DND-41 (cell line): ENCODE data around the gene NUMA1.
A peak's percentile ranks its signal among the peaks of the same experiment; 100 is the strongest.

Source experiments
- ATAC-seq: fragments of 200-7000 bp; cut with Tn5 transposase; 3 replicates; pipeline ENCODE4 v1.9.1; 2021; ENCODE audit warnings: low read depth; ENCODE audit not compliant: insufficient read depth
- DNase-seq: peaks from one replicate; pipeline ENCODE4 v3.0.0-alpha.2; 2020
- H2AFZ ChIP-seq: 2 replicates; pipeline ENCODE4 v1.6.0; 2012; ENCODE audit warnings: low read depth, low read length
- H3K27ac ChIP-seq: 2 replicates; pipeline ENCODE4 v1.5.1; 2012; ENCODE audit warnings: low read length, inconsistent platforms
- H3K27me3 ChIP-seq: fragments of 200-600 bp; sonication (generic); 2 replicates; pipeline ENCODE4 v1.6.0; 2012; ENCODE audit warnings: low read length, mild to moderate bottlenecking, inconsistent platforms; ENCODE audit not compliant: insufficient read depth, poor library complexity
- H3K36me3 ChIP-seq: 2 replicates; pipeline ENCODE4 v1.5.1; 2012; ENCODE audit warnings: low read length, inconsistent platforms; ENCODE audit not compliant: insufficient read depth
- H3K4me1 ChIP-seq: 2 replicates; pipeline ENCODE4 v1.5.1; 2012; ENCODE audit warnings: mild to moderate bottlenecking, low read length; ENCODE audit not compliant: insufficient read depth
- H3K4me2 ChIP-seq: 2 replicates; pipeline ENCODE4 v1.6.0; 2012; ENCODE audit warnings: mild to moderate bottlenecking, moderate library complexity, low read length, inconsistent platforms; ENCODE audit not compliant: insufficient read depth
- H3K4me3 ChIP-seq, 2 experiments: fragments of 200-600 bp in 1 of 2; shearing (Covaris generic) in 1 of 2; 2 replicates each; pipeline ENCODE4 v1.5.1; 2012 to 2016; ENCODE audit warnings: inconsistent platforms in 2 of 2, low read length in 2 of 2, mild to moderate bottlenecking in 2 of 2, low read depth in 1 of 2, moderate library complexity in 1 of 2
- H3K79me2 ChIP-seq: 2 replicates; pipeline ENCODE4 v1.6.0; 2012; ENCODE audit warnings: low read length, inconsistent platforms; ENCODE audit not compliant: insufficient read depth
- H3K9ac ChIP-seq: 2 replicates; pipeline ENCODE4 v1.6.0; 2012; ENCODE audit warnings: low read depth, mild to moderate bottlenecking, inconsistent platforms, low read length, moderate library complexity
- H3K9me3 ChIP-seq: 2 replicates; pipeline ENCODE4 v1.5.1; 2012; ENCODE audit warnings: low read length, moderate library complexity, mild to moderate bottlenecking, inconsistent platforms; ENCODE audit not compliant: insufficient read depth, severe bottlenecking
- H4K20me1 ChIP-seq: 2 replicates; pipeline ENCODE4 v1.6.0; 2012; ENCODE audit warnings: low read length; ENCODE audit not compliant: insufficient read depth
- EZH2 ChIP-seq: IDR thresholded peaks from 3 replicates; pipeline ENCODE4 v1.6.1; 2012; ENCODE audit warnings: borderline replicate concordance, low read depth, mild to moderate bottlenecking, moderate library complexity, low read length, inconsistent platforms; ENCODE audit not compliant: severe bottlenecking
- TF ChIP-seq, protein P1 (sequence below): IDR thresholded peaks from 2 replicates; pipeline ENCODE4 v1.5.1; 2012; ENCODE audit warnings: borderline replicate concordance, low read length, moderate library complexity, mild to moderate bottlenecking; ENCODE audit not compliant: poor library complexity, severe bottlenecking; ENCODE audit errors: extremely low read depth

The NUMA1 gene

GRCh38 chr11:72048766-72049460, 31.4 kb downstream of the NUMA1 start:
- H3K9ac ChIP-seq: no peak overlapping the region
- H3K4me2 ChIP-seq: no peak overlapping the region

DNA sequence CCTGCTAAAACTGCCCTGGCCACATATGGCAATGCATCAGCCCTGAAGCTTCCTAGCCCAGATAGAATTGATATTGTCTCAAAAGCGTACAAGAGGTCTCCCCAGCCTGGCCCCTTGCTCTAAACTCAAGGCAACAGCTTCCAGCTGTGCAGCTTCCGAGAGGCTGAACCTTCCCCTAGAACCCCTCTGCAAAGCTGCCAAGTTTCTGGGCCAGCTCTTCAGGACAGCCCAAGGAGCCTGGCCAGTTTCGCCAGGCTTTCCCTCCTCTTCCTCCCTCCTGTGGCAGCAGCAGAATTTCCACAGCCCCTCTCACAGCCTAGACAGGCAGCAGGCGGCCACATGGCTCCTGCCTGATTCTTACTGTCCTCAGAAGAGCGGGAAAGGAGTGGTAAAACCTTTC, 34.5 kb downstream of the NUMA1 start:
- peaks cover 46% of the 10 kb centered on the region for H3K36me3 ChIP-seq
- H3K79me2 ChIP-seq: peaks cover 96% of the 10 kb centered on the region
- no peak for TF ChIP-seq EZH2
- TF ChIP-seq, protein P1, sequence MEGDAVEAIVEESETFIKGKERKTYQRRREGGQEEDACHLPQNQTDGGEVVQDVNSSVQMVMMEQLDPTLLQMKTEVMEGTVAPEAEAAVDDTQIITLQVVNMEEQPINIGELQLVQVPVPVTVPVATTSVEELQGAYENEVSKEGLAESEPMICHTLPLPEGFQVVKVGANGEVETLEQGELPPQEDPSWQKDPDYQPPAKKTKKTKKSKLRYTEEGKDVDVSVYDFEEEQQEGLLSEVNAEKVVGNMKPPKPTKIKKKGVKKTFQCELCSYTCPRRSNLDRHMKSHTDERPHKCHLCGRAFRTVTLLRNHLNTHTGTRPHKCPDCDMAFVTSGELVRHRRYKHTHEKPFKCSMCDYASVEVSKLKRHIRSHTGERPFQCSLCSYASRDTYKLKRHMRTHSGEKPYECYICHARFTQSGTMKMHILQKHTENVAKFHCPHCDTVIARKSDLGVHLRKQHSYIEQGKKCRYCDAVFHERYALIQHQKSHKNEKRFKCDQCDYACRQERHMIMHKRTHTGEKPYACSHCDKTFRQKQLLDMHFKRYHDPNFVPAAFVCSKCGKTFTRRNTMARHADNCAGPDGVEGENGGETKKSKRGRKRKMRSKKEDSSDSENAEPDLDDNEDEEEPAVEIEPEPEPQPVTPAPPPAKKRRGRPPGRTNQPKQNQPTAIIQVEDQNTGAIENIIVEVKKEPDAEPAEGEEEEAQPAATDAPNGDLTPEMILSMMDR: no peak
- no peak overlapping the region for H3K4me2 ChIP-seq
- DNase-seq (no peak), ATAC-seq (no peak)
- H4K20me1 ChIP-seq: peaks cover 12% of the 10 kb centered on the region; the same call in 1 of the 2 replicates
- no peak overlapping the region for H3K9ac ChIP-seq
- no peak overlapping the region for H3K4me3 ChIP-seq
- H3K9me3 ChIP-seq: no peaks in the 10 kb centered on the region
- no peak overlapping the region for H3K27ac ChIP-seq
- H3K4me1 ChIP-seq: peaks cover 41% of the 10 kb centered on the region
- H3K27me3 ChIP-seq: no peaks in the 10 kb centered on the region
- no peak overlapping the region for H2AFZ ChIP-seq

More at GRCh38 chr11:72048766-72049460, 31.4 kb downstream of the NUMA1 start:
- no peak overlapping the region for H2AFZ ChIP-seq
- ATAC-seq (no peak), DNase-seq (no peak)
- TF ChIP-seq, protein P1: no peak
- no peak for TF ChIP-seq EZH2
- H4K20me1 ChIP-seq: peaks cover 27% of the 10 kb centered on the region
- no peaks in the 10 kb centered on the region for H3K27me3 ChIP-seq
- peaks cover 95% of the 10 kb centered on the region for H3K79me2 ChIP-seq
- H3K9me3 ChIP-seq: no peaks in the 10 kb centered on the region
- H3K4me3 ChIP-seq: no peak overlapping the region
- H3K4me1 ChIP-seq: peaks cover 12% of the 10 kb centered on the region
- H3K27ac ChIP-seq: no peak overlapping the region
- peaks cover 64% of the 10 kb centered on the region for H3K36me3 ChIP-seq

- peaks cover 66% of the 10 kb centered on the region for H3K4me1 ChIP-seq
- H3K4me3 ChIP-seq: peak overlapping the region; percentile 38 to 75; a peak in 3 of 4 replicates
- H2AFZ ChIP-seq: peak overlapping the region; percentile 15
- ATAC-seq: no peak; the same call in 2 of the 3 replicates
- H3K27ac ChIP-seq: peak overlapping the region; percentile 71
- TF ChIP-seq, protein P1: no peak
- TF ChIP-seq EZH2: no peak
- DNase-seq: no peak
- peaks cover 29% of the 10 kb centered on the region for H3K36me3 ChIP-seq
- peak overlapping the region; percentile 63 for H3K9ac ChIP-seq
- H3K4me2 ChIP-seq: peak overlapping the region; percentile 85
- peaks cover 15% of the 10 kb centered on the region; the same call in 1 of the 2 replicates for H4K20me1 ChIP-seq
- no peaks in the 10 kb centered on the region for H3K9me3 ChIP-seq
- H3K79me2 ChIP-seq: peaks cover 98% of the 10 kb centered on the region
- no peaks in the 10 kb centered on the region for H3K27me3 ChIP-seq
These were observed 38.1 kb downstream of the NUMA1 start for GRCh38 chr11:72042064-72042745.
